Stimulated activated CD8-positive, alpha-beta memory T cell treated with anti-CD3 and anti-CD28 coated beads, Interleukin-2, amount 100 ng/mL, for 1 hour (primary cell): Measurements from ENCODE around the gene ZNF385A.

Experiments
- DNase-seq, 2 donors: peaks; one replicate each; pipeline ENCODE4 v3.0.0-alpha.2; 2020; ENCODE audit warnings: low read depth in 2 of 2

The ZNF385A gene

GRCh38 chr12:54384591-54385041, at the start of gene ZNF385A:
ZNF385A (minus strand) TSS chr12:54384733; CDS start chr12:54384514, 219 bp downstream.
- no peak for DNase-seq

DNA sequence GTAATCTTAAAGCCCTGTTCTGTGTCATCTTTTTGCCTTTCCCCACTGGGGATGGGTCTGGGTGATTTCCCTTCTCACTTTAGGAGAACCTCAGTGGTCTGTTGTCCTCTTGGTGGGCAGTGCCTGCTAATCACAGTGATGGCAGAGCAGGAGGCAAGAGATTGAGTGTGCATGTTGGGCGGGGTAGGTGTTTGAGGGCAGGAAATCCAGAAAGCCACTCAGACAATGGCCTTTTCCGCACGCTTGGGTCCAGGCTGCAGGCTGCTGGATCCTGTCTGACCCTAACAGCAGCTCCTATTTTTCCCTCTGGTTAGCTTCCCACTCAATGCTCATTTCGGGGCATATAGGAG, 48.3 kb upstream of the ZNF385A start:
- no peak for DNase-seq

DNA sequence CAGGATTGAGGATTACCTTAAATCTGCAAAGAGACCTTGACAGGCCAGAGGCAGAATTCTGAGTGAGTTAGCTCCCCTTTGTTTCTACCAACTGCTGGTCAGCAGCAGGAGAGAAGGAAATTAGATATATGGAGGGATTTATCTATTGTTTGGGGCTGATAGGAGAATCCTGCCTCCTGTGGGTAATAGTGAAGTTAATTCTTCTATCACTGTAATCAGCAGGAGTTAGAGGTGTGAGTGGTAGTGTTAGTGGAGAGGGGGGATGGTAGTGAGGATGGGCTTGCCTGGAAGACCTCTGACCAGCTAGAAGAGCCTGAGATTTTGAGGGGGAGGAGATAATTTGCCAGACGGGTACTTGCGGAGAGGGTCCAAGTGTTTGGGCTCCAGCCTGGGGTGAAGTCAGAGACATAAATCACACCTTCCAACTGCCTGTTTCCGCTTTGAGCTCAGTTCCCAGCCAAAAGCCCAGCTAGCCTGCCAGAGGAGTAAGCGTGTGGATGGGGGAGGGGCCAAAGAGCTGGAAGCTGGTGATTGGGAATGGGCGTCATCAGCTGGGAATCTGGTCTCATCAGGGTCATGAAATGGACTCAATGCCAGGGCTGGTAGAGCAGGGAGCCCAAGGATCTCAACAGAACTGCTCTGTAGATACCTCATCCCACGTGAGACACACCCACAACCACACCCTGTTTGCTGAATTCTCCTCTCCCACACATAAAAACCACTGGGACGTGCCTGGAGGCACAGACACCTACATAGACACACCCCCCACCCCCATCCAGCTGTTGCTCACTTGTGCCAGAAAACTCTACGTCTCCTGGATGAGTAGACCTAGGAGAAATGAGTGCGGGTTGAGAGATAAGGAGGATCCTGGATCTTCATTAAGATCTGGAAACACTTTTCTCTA, 47.6 kb upstream of the ZNF385A start:
- DNase-seq: no peak

DNA sequence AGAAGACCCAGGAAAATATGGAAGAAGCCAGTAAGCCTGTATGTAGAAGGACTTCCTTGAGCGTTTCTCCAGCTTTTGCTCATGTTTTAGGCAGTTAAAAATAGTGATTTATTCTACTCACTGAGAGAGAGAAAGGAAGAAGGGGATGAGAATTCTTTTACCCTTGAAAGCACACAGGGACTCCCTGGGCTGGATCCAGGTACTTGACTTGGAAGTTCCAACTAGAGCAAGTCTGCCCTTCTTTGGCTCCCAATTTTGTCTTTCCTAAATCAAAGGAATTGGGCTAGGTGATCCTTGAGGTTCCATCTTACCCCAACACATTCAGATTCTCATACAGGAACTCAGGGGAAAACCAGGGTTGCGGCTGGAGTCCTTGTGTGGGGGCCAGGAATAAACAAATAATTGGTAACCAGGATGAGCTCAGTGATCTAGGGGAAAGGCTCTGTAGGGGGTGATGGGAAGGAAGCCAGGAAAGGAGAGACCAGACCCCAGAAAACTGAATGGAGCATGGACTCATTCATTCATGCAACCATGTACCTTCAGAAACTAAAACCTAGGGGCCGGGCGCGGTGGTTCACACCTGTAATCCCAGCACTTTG, 46.0 kb upstream of the ZNF385A start:
- no peak for DNase-seq

GRCh38 chr12:54429014-54429471, 44.5 kb upstream of the ZNF385A start:
- DNase-seq: no peak

DNA sequence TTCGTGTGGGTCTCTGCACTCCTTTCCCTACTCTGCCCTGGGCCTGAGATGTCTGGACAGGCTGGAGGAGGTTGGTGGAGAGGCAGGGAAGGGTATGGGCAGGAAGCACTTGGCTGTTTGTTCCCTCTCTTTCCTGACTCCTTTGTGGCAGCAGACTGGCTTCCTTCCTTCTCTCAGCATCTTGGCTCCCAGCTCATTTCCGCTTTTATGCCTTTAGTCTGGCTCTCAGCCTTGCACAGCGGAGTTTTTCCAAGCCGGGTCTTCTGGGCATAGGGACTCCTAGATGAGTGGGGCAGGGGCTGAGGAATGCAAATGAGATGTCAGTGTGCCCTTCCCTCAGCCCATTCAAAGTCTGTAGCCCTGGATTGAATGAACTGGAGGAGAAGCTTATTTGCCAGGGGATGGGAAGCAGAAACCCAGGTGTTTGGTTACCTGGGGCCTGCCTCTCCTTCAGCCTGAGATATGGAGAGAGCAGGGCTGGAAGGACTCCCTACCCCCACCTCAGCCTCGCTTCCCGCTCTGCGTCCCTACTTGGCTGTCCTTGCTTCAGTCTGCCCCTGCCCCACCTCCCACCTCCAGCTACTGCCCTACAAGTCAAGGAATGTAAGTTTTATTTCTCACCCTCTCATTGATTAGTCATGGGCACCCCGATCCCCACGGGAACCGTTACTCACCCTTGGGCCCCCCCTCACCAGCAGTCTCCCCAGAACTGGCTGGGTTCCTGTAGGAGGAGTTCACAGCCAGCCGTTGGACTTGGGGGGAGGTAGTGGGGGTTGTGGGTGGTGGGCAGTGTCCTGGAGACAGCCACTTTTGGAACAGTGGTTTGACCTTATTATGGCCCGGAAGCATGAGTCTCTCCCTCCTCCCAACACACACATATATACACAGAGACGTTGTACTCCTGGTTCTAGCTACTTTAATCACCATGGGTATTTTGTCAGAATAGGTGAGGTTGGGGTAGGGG, 43.8 kb upstream of the ZNF385A start:
- no peak for DNase-seq

- DNase-seq: no peak
These were observed 42.6 kb upstream of the ZNF385A start for GRCh38 chr12:54427106-54427505.

DNA sequence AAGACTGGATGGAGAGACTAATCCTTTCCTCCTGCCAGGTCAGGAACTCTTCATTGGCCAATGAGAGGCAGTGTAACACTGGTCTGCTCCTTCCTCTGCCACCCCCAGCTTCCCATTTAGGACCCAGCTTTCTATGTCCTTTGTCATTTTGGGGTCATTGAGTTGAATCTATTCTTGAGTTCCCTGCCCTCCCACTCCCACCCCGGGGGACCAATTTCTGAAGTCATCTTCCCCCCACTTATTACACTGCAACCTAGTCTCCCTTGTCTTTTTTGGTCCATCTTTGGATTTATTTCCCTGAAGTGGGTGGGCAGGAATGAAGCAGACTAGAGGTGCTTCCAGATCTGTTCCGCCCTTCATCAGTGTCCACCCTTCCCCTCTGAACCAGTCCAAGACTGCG, 42.2 kb upstream of the ZNF385A start:
- no peak for DNase-seq

DNA sequence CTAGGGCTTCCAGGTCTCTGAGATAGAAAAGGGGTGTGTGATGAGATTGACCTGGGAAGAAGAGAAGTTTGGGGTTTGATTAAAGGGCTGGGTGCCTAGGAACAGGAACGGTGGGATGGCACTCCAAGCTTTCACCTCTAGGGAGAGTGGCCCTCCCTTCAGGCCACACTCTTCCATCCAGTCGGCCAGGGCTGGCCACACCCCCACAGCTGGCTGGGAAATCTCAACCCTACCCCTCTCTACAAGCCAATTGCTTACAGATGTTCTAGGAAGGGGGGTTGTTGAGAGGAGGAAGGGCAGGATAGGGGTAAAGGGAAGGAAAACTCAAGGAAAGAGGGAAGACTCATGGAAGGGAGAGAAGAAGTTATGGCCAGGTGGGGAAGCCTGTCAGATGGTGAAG, 41.2 kb upstream of the ZNF385A start:
- DNase-seq: no peak

GRCh38 chr12:54424224-54424623, 39.7 kb upstream of the ZNF385A start:
- no peak for DNase-seq

GRCh38 chr12:54423816-54424150, 39.2 kb upstream of the ZNF385A start:
- no peak for DNase-seq

- DNase-seq: no peak
These were observed 37.3 kb upstream of the ZNF385A start for GRCh38 chr12:54421879-54422250.

- no peak for DNase-seq
These were observed 36.8 kb upstream of the ZNF385A start for GRCh38 chr12:54421175-54421878.

GRCh38 chr12:54420766-54421144, 36.2 kb upstream of the ZNF385A start:
- DNase-seq: no peak

GRCh38 chr12:54419088-54419887, 34.8 kb upstream of the ZNF385A start, which contains the start of gene ITGA5:
ITGA5 (minus strand) TSS chr12:54419266; CDS start chr12:54419198, 68 bp downstream.
- DNase-seq: no peak

DNA sequence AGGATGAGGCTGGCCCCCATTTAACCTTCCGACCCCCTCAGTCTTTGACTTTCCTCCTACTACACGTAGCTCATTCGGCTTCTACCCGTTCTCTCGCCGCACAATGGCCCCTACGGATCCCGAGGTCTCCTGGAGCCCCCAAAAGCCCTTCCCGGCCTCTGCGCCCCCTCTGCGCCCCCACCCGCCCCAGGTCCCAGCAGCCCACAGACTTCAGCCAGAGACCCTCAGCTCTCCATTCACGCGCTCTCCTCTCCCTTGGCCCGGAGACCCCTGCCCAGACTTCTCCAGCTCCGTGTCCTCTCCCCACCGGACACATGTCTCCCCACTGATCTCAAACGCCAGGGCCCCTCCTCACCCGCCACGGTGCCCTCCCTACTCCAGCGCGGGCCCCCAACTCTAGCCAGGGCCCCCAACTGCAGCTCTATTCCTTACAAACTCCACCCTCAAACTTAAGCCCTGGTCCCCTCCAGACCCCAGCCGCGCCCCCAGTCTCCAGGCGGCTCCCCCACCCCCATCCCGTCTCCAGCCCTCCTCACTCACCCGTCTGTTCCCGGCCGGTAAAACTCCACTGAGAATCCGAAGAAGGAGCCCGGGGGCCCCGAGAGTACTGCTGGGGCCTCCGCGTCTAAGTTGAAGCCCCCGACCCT, 34.0 kb upstream of the ZNF385A start:
- DNase-seq: no peak

GRCh38 chr12:54417712-54418440, 33.3 kb upstream of the ZNF385A start:
- DNase-seq: no peak

GRCh38 chr12:54416687-54417603, 32.4 kb upstream of the ZNF385A start:
- no peak for DNase-seq
